Body of pancreas (tissue), 4 donors: Measurements from ENCODE around the gene MPZL3. TPM values are rescaled to one million over a fixed set of nuclear protein-coding genes. Genes with fewer than 3 reads are reported as not detected.

Experiments
- ATAC-seq: fragments of 150-250 bp; one replicate; pipeline ENCODE4 v1.9.1; 2016
- DNase-seq, 4 donors: peaks; one replicate each; pipeline ENCODE4 v3.0.0-alpha.2; 2019
- H3K27ac ChIP-seq, 4 donors: fragments of 200-600 bp; sonication (generic); 1 replicate in 3 of 4; 2 replicates in 1 of 4; pipeline versions ENCODE4 v1.5.1 to v1.6.1; 2016 to 2019; ENCODE audit warnings: mild to moderate bottlenecking in 1 of 4, mixed read lengths in 1 of 4, moderate library complexity in 1 of 4
- H3K27me3 ChIP-seq, 2 donors: fragments of 200-600 bp; sonication (generic); one replicate each; pipeline ENCODE4 v1.6.0; 2016; ENCODE audit warnings: mild to moderate bottlenecking in 1 of 2
- H3K36me3 ChIP-seq, 2 donors: fragments of 200-600 bp; sonication (generic); replicated peaks in 1 of 2; 2 replicates each; pipeline ENCODE4 v1.5.1; 2016; ENCODE audit warnings: low read depth in 2 of 2; ENCODE audit not compliant: insufficient read depth in 1 of 2
- H3K4me1 ChIP-seq: fragments of 200-600 bp; sonication (generic); one replicate; pipeline ENCODE4 v1.6.0; 2016
- H3K4me3 ChIP-seq, 2 donors: fragments of 200-600 bp; sonication (generic); 1 replicate in 1 of 2; 2 replicates in 1 of 2; pipeline ENCODE4 v1.5.1; 2016 to 2019
- H3K9me3 ChIP-seq, 3 donors: fragments of 200-600 bp; sonication (generic); 1 replicate in 2 of 3; 2 replicates in 1 of 3; pipeline ENCODE4 v1.5.1; 2016
- POLR2A ChIP-seq, 3 donors: fragments of 450-650 bp; IDR thresholded peaks; one replicate each; pipeline ENCODE4 v1.6.1; 2016; ENCODE audit warnings: antibody characterized with exemption in 3 of 3, mild to moderate bottlenecking in 2 of 3
- WGBS, 2 donors: methylation state at CpG; one replicate each; pipeline ENCODE4 v1.1.5; 2017; 5-methylcytosine and 5-hydroxymethylcytosine counted together
- intact Hi-C: fragments of 100-400 bp; cut with DNase I; formaldehyde crosslinking; loops from one replicate; pipeline ENCODE4 v1.15.1; 2023
- total RNA-seq, 2 donors: library from RNA; depleted of rRNA; stranded (reverse); fragments of >200 nt; gene quantifications; one replicate each; pipeline ENCODE4 v1.1.0, GENCODE V29; 2016
- TF ChIP-seq, protein P1 (sequence below), 7 experiments: fragments of 450-650 bp in 4 of 7; fragments of 200-600 bp in 3 of 7; sonication (generic) in 3 of 7; IDR thresholded peaks; one replicate each; pipeline ENCODE4 v1.5.1; 2016 to 2019; ENCODE audit warnings: antibody characterized with exemption in 7 of 7

Gene MPZL3
- total RNA-seq, 2 donors from 2014 or later: 4.0 to 8.0 TPM

- H3K4me3 ChIP-seq: no peak overlapping the region
- TF ChIP-seq, protein P1, sequence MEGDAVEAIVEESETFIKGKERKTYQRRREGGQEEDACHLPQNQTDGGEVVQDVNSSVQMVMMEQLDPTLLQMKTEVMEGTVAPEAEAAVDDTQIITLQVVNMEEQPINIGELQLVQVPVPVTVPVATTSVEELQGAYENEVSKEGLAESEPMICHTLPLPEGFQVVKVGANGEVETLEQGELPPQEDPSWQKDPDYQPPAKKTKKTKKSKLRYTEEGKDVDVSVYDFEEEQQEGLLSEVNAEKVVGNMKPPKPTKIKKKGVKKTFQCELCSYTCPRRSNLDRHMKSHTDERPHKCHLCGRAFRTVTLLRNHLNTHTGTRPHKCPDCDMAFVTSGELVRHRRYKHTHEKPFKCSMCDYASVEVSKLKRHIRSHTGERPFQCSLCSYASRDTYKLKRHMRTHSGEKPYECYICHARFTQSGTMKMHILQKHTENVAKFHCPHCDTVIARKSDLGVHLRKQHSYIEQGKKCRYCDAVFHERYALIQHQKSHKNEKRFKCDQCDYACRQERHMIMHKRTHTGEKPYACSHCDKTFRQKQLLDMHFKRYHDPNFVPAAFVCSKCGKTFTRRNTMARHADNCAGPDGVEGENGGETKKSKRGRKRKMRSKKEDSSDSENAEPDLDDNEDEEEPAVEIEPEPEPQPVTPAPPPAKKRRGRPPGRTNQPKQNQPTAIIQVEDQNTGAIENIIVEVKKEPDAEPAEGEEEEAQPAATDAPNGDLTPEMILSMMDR (IDR thresholded peaks at IDR 0.05): no peak
- TF ChIP-seq POLR2A (IDR thresholded peaks at IDR 0.05): no peak
- peaks cover 12% of the 10 kb centered on the region for H3K4me1 ChIP-seq
- no peaks in the 10 kb centered on the region for H3K9me3 ChIP-seq
- no peaks in the 10 kb centered on the region for H3K36me3 ChIP-seq
- intact Hi-C loops: no loop called here
- H3K27ac ChIP-seq: no peak overlapping the region
- ATAC-seq: no peak
- DNase-seq: no peak
- 86% methylated on average over 2 of the region's 2 CpGs for WGBS, 2 donors
- no peaks in the 10 kb centered on the region for H3K27me3 ChIP-seq
These were observed 41.9 kb upstream of the MPZL3 start for GRCh38 chr11:118294053-118294452.

GRCh38 chr11:118291477-118292135, 39.4 kb upstream of the MPZL3 start:
- 45 to 53% methylated on average over 9 of the region's 9 CpGs for WGBS, 2 donors

DNA sequence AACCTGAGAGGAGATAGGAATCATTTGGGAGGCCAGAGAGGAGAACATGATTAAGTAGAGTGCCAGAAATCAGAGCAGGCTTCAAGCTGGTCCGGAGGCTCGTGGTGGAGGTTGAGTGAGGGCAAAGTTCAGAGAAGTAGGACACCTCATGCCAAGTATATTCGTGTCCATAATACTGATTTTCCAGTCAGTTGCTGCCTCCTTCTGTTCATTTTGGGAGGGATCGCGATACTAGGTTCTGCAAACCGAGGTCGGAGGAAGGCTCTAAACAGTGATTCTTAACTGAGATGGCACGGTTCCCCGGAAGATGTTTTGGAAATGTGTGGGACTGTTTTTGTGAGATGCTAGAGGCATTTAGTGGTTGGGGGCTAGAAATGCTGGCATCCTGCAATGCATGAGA, 38.8 kb upstream of the MPZL3 start:
- 4 to 13% methylated on average over 6 to 9 of the region's 9 CpGs for WGBS, 2 donors
- no peak overlapping the region for H3K27ac ChIP-seq
- H3K36me3 ChIP-seq: no peaks in the 10 kb centered on the region
- DNase-seq (peak; percentile 56 to 73 (median 63)), ATAC-seq (peak; percentile 88)
- intact Hi-C loops: no loop called here
- TF ChIP-seq POLR2A (IDR thresholded peaks at IDR 0.05): no peak
- TF ChIP-seq, protein P1 (IDR thresholded peaks at IDR 0.05): peak; percentile 29 to 87 (median 76)
- H3K27me3 ChIP-seq: no peaks in the 10 kb centered on the region
- H3K9me3 ChIP-seq: no peaks in the 10 kb centered on the region
- peaks cover 6% of the 10 kb centered on the region for H3K4me1 ChIP-seq
- no peak overlapping the region for H3K4me3 ChIP-seq

More at GRCh38 chr11:118291477-118292135, 39.4 kb upstream of the MPZL3 start:
- no peak for ATAC-seq
- Histone ChIP-seq H3K4me1 (peaks cover 12% of the 10 kb centered on the region), H3K27me3 (no peaks in the 10 kb centered on the region), H3K4me3 (no peak overlapping the region), H3K27ac (no peak overlapping the region), H3K36me3 (no peaks in the 10 kb centered on the region), H3K9me3 (no peaks in the 10 kb centered on the region)
- no peak for DNase-seq
- TF ChIP-seq POLR2A (IDR thresholded peaks at IDR 0.05): no peak
- TF ChIP-seq, protein P1 (IDR thresholded peaks at IDR 0.05): no peak
- intact Hi-C loops: no loop called here

DNA sequence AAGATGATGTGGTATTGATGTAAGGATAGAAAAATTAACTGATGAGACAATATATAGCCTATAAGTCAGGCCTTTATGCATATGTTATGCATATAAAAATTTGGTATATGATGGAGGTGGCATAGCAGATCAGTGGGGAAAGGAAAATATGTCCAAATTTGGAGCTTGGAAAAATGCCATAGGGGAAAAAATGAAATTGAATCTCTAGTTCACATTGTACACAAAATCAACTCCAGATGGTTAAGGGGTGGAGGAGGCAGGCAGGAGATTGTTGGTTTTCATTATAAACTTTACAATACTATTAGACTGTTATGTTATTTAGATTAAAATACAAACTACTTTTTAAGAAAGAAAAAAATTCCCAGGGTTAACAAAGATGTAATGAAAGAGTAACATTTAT, 37.2 kb upstream of the MPZL3 start:
- no peaks in the 10 kb centered on the region for H3K9me3 ChIP-seq
- no peaks in the 10 kb centered on the region for H3K27me3 ChIP-seq
- no peak overlapping the region for H3K4me3 ChIP-seq
- H3K4me1 ChIP-seq: no peaks in the 10 kb centered on the region
- H3K27ac ChIP-seq: no peak overlapping the region
- TF ChIP-seq POLR2A (IDR thresholded peaks at IDR 0.05): no peak
- TF ChIP-seq, protein P1 (IDR thresholded peaks at IDR 0.05): no peak
- DNase-seq (no peak), ATAC-seq (no peak)
- intact Hi-C loops: loop anchor here (5.0 kb wide), 2 partner anchors 87 to 142 kb away; no protein-coding TSS in a partner anchor
- no peaks in the 10 kb centered on the region for H3K36me3 ChIP-seq

DNA sequence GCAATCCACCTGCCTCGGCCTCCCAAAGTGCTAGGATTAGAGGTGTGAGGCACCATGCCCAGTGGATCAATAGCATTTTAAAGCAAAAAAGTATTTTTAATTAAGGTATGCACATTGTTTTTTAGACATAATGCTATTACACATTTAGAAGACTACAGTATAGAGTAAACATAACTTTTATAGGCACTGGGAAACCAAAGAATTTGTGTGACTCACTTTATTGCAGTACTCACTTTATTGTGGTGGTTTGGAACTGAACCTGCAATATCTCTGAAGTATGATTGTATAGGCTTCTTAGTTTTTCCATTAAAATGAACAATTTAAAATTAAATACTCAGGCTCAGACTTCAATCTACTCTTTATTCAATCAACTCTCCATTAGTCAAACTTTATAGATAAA, 34.8 kb upstream of the MPZL3 start:
- TF ChIP-seq, protein P1 (IDR thresholded peaks at IDR 0.05): no peak
- TF ChIP-seq POLR2A (IDR thresholded peaks at IDR 0.05): no peak
- intact Hi-C loops: loop anchor here (5.0 kb wide), 2 partner anchors 85 to 140 kb away; no protein-coding TSS in a partner anchor
- DNase-seq (no peak), ATAC-seq (no peak)
- Histone ChIP-seq H3K27ac (no peak overlapping the region), H3K27me3 (no peaks in the 10 kb centered on the region), H3K4me3 (no peak overlapping the region), H3K4me1 (no peaks in the 10 kb centered on the region), H3K9me3 (no peaks in the 10 kb centered on the region), H3K36me3 (no peaks in the 10 kb centered on the region)
- 10 to 82% methylated on average over 1 of the region's 1 CpG for WGBS, 2 donors
